ENCODE results near the gene GPRIN3.

DNA sequence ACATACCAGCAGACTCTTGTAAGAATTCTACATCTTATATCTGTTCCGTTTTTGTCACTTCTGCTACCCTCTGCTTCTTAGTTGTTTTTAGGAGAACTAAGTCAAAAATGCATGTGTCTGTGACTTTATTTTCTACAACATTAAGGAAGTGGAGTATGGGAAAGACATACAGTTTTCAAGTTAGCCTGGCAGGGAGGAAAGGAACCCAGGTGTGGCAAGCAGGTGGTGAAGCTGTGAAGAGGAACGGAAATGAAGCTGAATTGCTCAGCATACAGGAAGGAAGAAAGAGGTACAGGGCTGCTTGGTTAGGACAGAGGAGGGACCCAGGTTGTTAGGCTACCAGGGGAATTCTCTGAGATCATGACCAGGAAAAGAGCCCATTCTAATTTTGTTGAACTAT lies 9.4 kb downstream of the GPRIN3 start:
- TF ChIP-seq YY1 (IDR thresholded peaks at IDR 0.05; ENCODE audit: insufficient read depth, insufficient read length), result no peak
- no peak for TF ChIP-seq ZNF274 (IDR thresholded peaks at IDR 0.05; ENCODE audit: low read depth, low read length)
- TF ChIP-seq SUZ12 (IDR thresholded peaks at IDR 0.05; ENCODE audit: extremely low read depth, insufficient read depth, insufficient read length), result no peak
